Uterus (tissue), 4 donors: Measurements from ENCODE around the gene PLPPR4. TPM values are rescaled to one million over a fixed set of nuclear protein-coding genes. Genes with fewer than 3 reads are reported as not detected.

ENCODE experiments used
- DNase-seq, 2 donors: peaks; one replicate each; pipeline ENCODE4 v3.0.0-alpha.2; 2019 to 2020
- H3K27ac ChIP-seq, 2 donors: fragments of 200-600 bp; sonication (generic); 1 replicate in 1 of 2; 2 replicates in 1 of 2; pipeline ENCODE4 v1.5.1; 2016 to 2018
- H3K27me3 ChIP-seq, 2 donors: fragments of 200-600 bp; sonication (generic); one replicate each; pipeline ENCODE4 v1.5.1; 2018 to 2019; ENCODE audit warnings: control low read depth in 1 of 2
- H3K36me3 ChIP-seq, 2 donors: fragments of 200-600 bp; sonication (generic); one replicate each; pipeline ENCODE4 v1.5.1; 2019; ENCODE audit warnings: control low read depth in 1 of 2
- H3K4me1 ChIP-seq, 2 donors: fragments of 200-600 bp; sonication (generic); one replicate each; pipeline ENCODE4 v1.5.1; 2018 to 2019; ENCODE audit warnings: control low read depth in 1 of 2
- H3K4me3 ChIP-seq, 2 donors: fragments of 200-600 bp; sonication (generic); 1 replicate in 1 of 2; 2 replicates in 1 of 2; pipeline ENCODE4 v1.5.1; 2018 to 2019; ENCODE audit warnings: mild to moderate bottlenecking in 1 of 2
- H3K9me3 ChIP-seq, 2 donors: fragments of 200-600 bp; sonication (generic); one replicate each; pipeline ENCODE4 v1.5.1; 2019; ENCODE audit warnings: control low read depth in 1 of 2
- POLR2A ChIP-seq, 2 donors: fragments of 450-650 bp; IDR thresholded peaks; one replicate each; pipeline ENCODE4 v1.6.1; 2016; ENCODE audit warnings: antibody characterized with exemption in 2 of 2, mild to moderate bottlenecking in 1 of 2, moderate library complexity in 1 of 2
- intact Hi-C: fragments of 100-400 bp; cut with DNase I; formaldehyde crosslinking; loops from one replicate; pipeline ENCODE4 v1.15.1; 2023; ENCODE audit warnings: low total_unique reads
- total RNA-seq, 4 donors: library from RNA; depleted of rRNA in 3 of 4; stranded (reverse); fragments of >200 nt in 3 of 4; gene quantifications; one replicate each; pipeline versions ENCODE4 v1.1.0 to v1.2.4, GENCODE V29; 2014 to 2023
- TF ChIP-seq, protein P1 (sequence below), 4 experiments: fragments of 200-600 bp in 2 of 4; fragments of 450-650 bp in 2 of 4; sonication (generic) in 2 of 4; IDR thresholded peaks; one replicate each; pipeline ENCODE4 v1.5.1; 2016 to 2019; ENCODE audit warnings: antibody characterized with exemption in 4 of 4, mild to moderate bottlenecking in 2 of 4, moderate library complexity in 1 of 4
- donor health status: DM: yes; HTN: yes; CAD: no.

PLPPR4 gene
- total RNA-seq, 4 donors from 2014 or later, result under 0.01 to 9.6 (median 1.2) TPM; not detected in 1

DNA sequence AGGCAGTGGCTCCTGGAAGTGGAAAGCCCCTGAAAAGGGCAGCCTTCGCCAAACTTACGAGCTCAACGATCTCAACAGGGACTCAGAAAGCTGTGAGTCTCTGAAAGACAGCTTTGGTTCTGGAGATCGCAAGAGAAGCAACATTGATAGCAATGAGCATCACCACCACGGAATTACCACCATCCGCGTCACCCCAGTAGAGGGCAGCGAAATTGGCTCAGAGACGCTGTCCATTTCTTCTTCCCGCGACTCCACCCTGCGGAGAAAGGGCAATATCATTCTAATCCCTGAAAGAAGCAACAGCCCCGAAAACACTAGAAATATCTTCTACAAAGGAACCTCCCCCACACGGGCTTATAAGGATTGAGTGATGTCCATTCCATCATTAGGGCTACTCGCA is 42.4 kb downstream of the PLPPR4 start:
- H3K27ac ChIP-seq, result no peak overlapping the region
- intact Hi-C loops, result no loop called here
- no peak overlapping the region for H3K4me3 ChIP-seq
- H3K36me3 ChIP-seq, result no peaks in the 10 kb centered on the region
- H3K4me1 ChIP-seq, result no peaks in the 10 kb centered on the region
- no peak for DNase-seq
- no peaks in the 10 kb centered on the region for H3K27me3 ChIP-seq
- H3K9me3 ChIP-seq, result no peaks in the 10 kb centered on the region
- no peak for TF ChIP-seq POLR2A (IDR thresholded peaks at IDR 0.05)

DNA sequence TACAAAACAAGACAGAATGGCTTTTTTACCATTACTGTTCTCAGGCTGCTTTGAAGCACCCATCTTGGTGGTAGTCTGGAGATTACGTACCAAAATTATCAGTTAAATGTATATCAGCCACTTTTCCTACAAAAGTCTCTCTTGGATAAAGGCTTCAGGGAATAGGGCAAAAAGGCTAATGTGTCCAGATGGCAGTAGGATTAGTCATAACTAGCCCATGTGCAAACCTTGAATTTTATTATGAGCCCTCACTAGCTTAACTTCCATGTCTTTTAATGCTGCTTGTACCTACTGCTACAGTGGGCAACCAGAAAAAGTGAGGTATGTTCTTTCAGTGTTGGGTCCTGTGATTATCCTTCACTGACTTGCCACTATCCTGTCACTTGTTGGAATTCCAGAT is 51.0 kb downstream of the PLPPR4 start:
- TF ChIP-seq POLR2A (IDR thresholded peaks at IDR 0.05), result no peak
- TF ChIP-seq, protein P1, sequence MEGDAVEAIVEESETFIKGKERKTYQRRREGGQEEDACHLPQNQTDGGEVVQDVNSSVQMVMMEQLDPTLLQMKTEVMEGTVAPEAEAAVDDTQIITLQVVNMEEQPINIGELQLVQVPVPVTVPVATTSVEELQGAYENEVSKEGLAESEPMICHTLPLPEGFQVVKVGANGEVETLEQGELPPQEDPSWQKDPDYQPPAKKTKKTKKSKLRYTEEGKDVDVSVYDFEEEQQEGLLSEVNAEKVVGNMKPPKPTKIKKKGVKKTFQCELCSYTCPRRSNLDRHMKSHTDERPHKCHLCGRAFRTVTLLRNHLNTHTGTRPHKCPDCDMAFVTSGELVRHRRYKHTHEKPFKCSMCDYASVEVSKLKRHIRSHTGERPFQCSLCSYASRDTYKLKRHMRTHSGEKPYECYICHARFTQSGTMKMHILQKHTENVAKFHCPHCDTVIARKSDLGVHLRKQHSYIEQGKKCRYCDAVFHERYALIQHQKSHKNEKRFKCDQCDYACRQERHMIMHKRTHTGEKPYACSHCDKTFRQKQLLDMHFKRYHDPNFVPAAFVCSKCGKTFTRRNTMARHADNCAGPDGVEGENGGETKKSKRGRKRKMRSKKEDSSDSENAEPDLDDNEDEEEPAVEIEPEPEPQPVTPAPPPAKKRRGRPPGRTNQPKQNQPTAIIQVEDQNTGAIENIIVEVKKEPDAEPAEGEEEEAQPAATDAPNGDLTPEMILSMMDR (IDR thresholded peaks at IDR 0.05), result no peak

GRCh38 chr1:99326215-99326949 is 62.1 kb downstream of the PLPPR4 start:
- H3K36me3 ChIP-seq, result no peaks in the 10 kb centered on the region
- no peak for TF ChIP-seq POLR2A (IDR thresholded peaks at IDR 0.05)
- TF ChIP-seq, protein P1 (IDR thresholded peaks at IDR 0.05), result no peak
- no peaks in the 10 kb centered on the region for H3K4me1 ChIP-seq
- no peaks in the 10 kb centered on the region for H3K27me3 ChIP-seq
- intact Hi-C loops, result no loop called here
- H3K9me3 ChIP-seq, result no peaks in the 10 kb centered on the region
- DNase-seq, result no peak
- no peak overlapping the region for H3K27ac ChIP-seq
- H3K4me3 ChIP-seq, result no peak overlapping the region

More for the DNA sequence above, 51.0 kb downstream of the PLPPR4 start:
- Histone ChIP-seq H3K27me3 (no peaks in the 10 kb centered on the region), H3K4me1 (no peaks in the 10 kb centered on the region), H3K36me3 (no peaks in the 10 kb centered on the region), H3K4me3 (no peak overlapping the region), H3K27ac (no peak overlapping the region), H3K9me3 (no peaks in the 10 kb centered on the region)
- no peak for DNase-seq
- intact Hi-C loops, result no loop called here

DNA sequence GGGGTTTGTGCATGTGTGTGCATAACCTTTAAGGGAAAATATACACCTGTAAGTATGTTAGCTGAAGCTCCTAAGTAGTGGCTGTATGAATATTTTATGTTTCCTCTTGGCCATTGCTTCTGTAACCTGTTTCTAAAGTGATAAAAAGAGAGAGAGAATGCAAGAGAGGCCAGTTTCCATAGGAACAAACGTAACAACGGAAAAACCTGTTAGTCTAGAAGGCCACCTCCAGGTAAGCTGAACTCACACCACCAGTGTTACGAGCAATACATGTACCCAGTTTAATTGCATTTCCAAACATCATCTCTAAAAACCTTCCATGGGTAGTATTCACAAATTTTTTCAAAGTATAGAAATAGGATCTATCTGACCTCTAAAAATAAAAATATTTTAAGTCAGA is 63.1 kb downstream of the PLPPR4 start:
- Histone ChIP-seq H3K36me3 (no peaks in the 10 kb centered on the region), H3K4me3 (no peak overlapping the region), H3K27ac (no peak overlapping the region), H3K27me3 (no peaks in the 10 kb centered on the region), H3K4me1 (no peaks in the 10 kb centered on the region), H3K9me3 (no peaks in the 10 kb centered on the region)
- TF ChIP-seq POLR2A (IDR thresholded peaks at IDR 0.05), result no peak
- TF ChIP-seq, protein P1 (IDR thresholded peaks at IDR 0.05), result no peak
- no peak for DNase-seq
- intact Hi-C loops, result no loop called here

DNA sequence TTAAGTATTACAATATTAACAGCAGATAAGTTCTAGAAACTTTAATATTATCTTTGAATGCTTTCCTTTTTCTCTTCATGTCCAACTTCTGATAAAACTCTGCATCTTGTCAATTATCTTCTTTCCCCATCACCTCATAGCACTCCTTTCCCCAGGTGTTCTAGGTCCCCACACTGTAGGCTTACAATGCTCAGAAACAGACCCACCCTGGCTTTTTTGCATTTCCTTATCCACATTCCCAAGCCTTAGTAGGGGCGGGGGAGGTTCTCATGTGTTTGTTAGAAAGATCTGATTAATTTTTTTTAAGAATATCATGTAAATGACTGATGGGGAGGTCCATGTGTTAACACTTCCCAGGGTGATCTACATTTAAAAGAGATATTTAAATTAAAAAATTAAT is 63.9 kb downstream of the PLPPR4 start:
- TF ChIP-seq, protein P1 (IDR thresholded peaks at IDR 0.05), result no peak
- TF ChIP-seq POLR2A (IDR thresholded peaks at IDR 0.05), result no peak
- Histone ChIP-seq H3K27ac (no peak overlapping the region), H3K4me1 (no peaks in the 10 kb centered on the region), H3K9me3 (no peaks in the 10 kb centered on the region), H3K27me3 (no peaks in the 10 kb centered on the region), H3K4me3 (no peak overlapping the region), H3K36me3 (no peaks in the 10 kb centered on the region)
- intact Hi-C loops, result no loop called here
- DNase-seq, result no peak
